GM12891 (cell line): ENCODE measurements around the gene CASP4.

Experiments used
- DNase-seq: peaks from one replicate; pipeline ENCODE4 v3.0.0; 2011; ENCODE audit warnings: low spot score; ENCODE audit not compliant: insufficient read length
- FAIRE-seq: peaks from 2 replicates; lab custom pipeline; 2011; peaks lifted over from hg19 to GRCh38; lab: Jason Lieb, UNC
- PAX5 ChIP-seq: IDR thresholded peaks from 2 replicates; pipeline ENCODE4 v1.6.1; 2011; ENCODE audit warnings: low read length, moderate library complexity, mild to moderate bottlenecking; ENCODE audit not compliant: insufficient read depth, severe bottlenecking
- POLR2A ChIP-seq: IDR thresholded peaks from 2 replicates; pipeline ENCODE4 v1.6.1; 2011; ENCODE audit warnings: low read depth, low read length, control low read depth
- POLR2AphosphoS5 ChIP-seq: IDR thresholded peaks from 2 replicates; pipeline ENCODE4 v1.6.1; 2011; ENCODE audit warnings: low read depth, low read length, control low read depth
- POU2F2 ChIP-seq: IDR thresholded peaks from 2 replicates; pipeline ENCODE4 v1.6.1; 2011; ENCODE audit warnings: low read depth, mild to moderate bottlenecking, control low read depth, low read length, moderate library complexity
- SPI1 ChIP-seq: IDR thresholded peaks from 2 replicates; pipeline ENCODE4 v1.6.1; 2011; ENCODE audit warnings: low read depth, low read length, control low read depth
- TAF1 ChIP-seq: IDR thresholded peaks from 2 replicates; pipeline ENCODE4 v1.6.1; 2011; ENCODE audit warnings: low read depth, low read length, control low read depth

CASP4 gene

GRCh38 chr11:104926771-104927611, 41.4 kb downstream of the CASP4 start:
- FAIRE-seq (no peak), DNase-seq (no peak)
- TF ChIP-seq POLR2AphosphoS5 (no peak), TAF1 (no peak), POU2F2 (no peak), POLR2A (no peak)

DNA sequence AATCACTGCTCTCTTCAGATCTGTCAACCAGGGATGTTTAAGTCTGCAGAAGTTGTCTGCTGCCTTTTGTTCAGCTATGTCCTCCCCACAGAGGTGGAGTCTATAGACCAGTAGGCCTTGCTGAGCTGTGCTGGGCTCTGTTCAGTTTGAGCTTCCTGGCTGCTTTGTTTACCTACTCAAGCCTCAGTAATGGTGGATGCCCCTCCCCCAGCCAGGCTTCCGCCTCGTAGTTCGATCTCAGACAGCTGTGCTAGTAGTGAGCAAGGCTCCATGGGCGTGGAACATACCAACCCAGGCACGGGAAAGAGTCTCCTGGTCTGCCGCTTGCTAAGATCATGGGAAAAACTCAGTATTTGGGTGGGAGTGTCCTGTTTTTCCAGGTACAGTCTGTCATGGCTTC, 42.5 kb downstream of the CASP4 start:
- no peak for FAIRE-seq
- TF ChIP-seq SPI1 = no peak
- no peak for TF ChIP-seq TAF1
- TF ChIP-seq POLR2AphosphoS5 = no peak
- TF ChIP-seq POLR2A = no peak
- TF ChIP-seq PAX5 = no peak
- TF ChIP-seq POU2F2 = no peak

GRCh38 chr11:104918113-104918824, 50.1 kb downstream of the CASP4 start:
- no peak for DNase-seq
- FAIRE-seq = no peak
- TF ChIP-seq POU2F2 (no peak), TAF1 (no peak), PAX5 (no peak), POLR2A (no peak), SPI1 (no peak), POLR2AphosphoS5 (no peak)

More for the DNA sequence above, 42.5 kb downstream of the CASP4 start:
- DNase-seq = no peak

- FAIRE-seq (no peak), DNase-seq (no peak)
- TF ChIP-seq POLR2A (no peak), TAF1 (no peak), POLR2AphosphoS5 (no peak), POU2F2 (no peak), PAX5 (no peak), SPI1 (no peak)
Observed at GRCh38 chr11:104917271-104918112, 50.9 kb downstream of the CASP4 start.

DNA sequence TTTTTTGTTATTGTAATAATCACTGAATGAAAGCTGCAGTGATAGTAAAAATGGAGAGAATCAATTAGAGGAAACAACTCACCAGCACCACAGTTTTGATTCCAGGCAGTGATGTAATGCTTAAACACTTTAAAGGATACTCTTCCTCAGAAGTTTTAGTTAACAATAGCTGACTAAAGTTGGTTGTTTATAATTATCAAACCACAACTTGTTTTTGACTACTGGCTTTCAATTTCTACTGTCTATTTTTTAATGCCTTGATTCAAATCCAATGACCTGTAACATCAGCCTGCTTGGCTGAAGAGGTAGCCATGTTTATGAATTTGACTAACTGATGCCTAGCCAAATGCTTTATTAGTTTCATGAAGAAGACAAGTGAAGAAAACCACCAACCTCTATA, 51.9 kb downstream of the CASP4 start:
- DNase-seq = no peak

DNA sequence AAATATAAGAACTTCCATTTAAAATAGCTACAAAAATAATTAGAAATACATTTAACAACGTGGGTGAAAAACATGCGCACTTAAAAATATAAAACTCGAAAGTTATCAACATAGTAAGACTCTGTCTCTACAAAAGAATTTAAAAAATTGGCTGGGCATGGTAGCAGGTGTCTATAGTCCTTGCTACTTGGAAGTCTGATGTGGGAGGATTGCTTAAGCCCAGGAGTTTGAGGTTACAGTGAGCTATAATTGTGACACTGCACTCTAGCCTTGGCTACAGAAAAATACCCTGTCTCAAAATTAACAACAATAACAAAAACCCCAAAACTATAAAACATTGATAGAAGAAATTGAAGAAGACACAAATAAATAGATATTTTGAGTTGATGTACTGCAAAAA, 56.3 kb downstream of the CASP4 start:
- no peak for FAIRE-seq
- no peak for DNase-seq
- TF ChIP-seq PAX5 = no peak
- no peak for TF ChIP-seq SPI1
- TF ChIP-seq TAF1 = no peak
- TF ChIP-seq POLR2A = no peak
- no peak for TF ChIP-seq POLR2AphosphoS5
- no peak for TF ChIP-seq POU2F2

More for the DNA sequence above, 51.9 kb downstream of the CASP4 start:
- no peak for FAIRE-seq
- TF ChIP-seq SPI1 = no peak
- TF ChIP-seq POLR2A = no peak
- TF ChIP-seq POLR2AphosphoS5 = no peak
- TF ChIP-seq TAF1 = no peak
- no peak for TF ChIP-seq PAX5
- TF ChIP-seq POU2F2 = no peak

GRCh38 chr11:104908186-104908531, 60.2 kb downstream of the CASP4 start:
- no peak for TF ChIP-seq POU2F2
- no peak for TF ChIP-seq POLR2AphosphoS5
- no peak for TF ChIP-seq PAX5
- no peak for TF ChIP-seq POLR2A
- TF ChIP-seq TAF1 = no peak
- no peak for TF ChIP-seq SPI1
- DNase-seq = no peak
- no peak for FAIRE-seq

DNA sequence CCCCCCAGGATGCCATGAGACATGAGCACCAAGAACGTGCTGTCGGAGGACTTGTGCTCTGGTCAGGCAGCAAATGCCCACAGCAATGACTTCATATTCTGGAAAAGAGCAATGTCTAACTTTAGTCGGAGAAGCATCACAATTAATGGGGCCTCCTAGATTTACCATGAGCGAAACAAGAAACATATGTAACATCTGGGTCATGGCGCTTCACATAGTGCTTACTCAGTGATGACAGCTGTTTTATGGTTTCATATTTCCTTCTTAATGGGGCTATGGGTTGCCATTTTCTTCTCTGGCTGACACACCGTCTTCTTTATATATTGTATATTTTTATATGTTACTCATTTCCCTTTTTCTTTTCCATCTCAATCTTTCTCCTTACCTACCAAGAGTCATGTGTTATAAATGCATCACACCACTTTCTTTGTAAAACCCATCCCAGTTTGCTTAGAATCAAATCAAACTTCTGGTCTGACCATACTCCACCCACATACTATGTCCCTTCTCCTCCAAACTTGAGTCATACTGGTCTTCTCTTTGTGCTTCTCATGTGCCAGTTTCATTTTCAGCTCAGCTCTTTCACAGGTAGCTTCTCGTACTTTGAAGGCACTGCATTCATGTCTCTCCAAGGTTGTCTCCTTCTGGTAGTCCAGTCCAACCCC, 60.7 kb downstream of the CASP4 start:
- no peak for FAIRE-seq

GRCh38 chr11:104905271-104905670, 63.1 kb downstream of the CASP4 start:
- TF ChIP-seq POU2F2 (no peak), PAX5 (no peak), TAF1 (no peak)
- FAIRE-seq (no peak), DNase-seq (no peak)

More for the DNA sequence above, 60.7 kb downstream of the CASP4 start:
- no peak for TF ChIP-seq POLR2AphosphoS5
- TF ChIP-seq SPI1 = no peak
- no peak for TF ChIP-seq TAF1
- no peak for TF ChIP-seq POU2F2
- TF ChIP-seq POLR2A = no peak
- no peak for TF ChIP-seq PAX5
- DNase-seq = no peak

DNA sequence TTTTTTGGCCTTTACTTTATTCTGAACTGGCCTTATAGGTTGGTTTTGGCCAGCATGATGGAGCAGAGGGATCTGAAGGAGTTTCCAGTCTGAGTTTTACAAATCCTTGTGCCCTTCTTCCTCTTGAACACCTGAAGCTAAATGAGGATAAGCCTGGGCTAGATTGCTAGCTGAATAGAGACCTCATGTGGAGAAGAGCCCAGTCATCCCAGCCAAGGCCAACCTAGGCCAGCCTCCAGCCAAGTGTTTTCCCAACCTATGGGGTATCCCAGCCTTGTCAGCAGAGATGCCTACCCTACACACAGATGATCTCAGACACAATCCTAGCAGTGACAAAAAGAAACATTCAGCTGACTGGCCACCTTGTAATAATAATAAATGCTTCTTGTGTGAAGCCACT, 69.1 kb downstream of the CASP4 start:
- FAIRE-seq (no peak), DNase-seq (no peak)
- TF ChIP-seq POU2F2 (no peak), POLR2AphosphoS5 (no peak), SPI1 (no peak), TAF1 (no peak)
